HCT116 (cell line): Measurements from ENCODE around the gene ELAVL1. TPM values are rescaled to one million over a fixed set of nuclear protein-coding genes. Genes with fewer than 3 reads are reported as not detected.

Experiments
- ATAC-seq: fragments of 200-7000 bp; cut with Tn5 transposase; 2 replicates; pipeline ENCODE4 v1.9.1; 2020; ENCODE audit warnings: mild to moderate bottlenecking, moderate library complexity
- BruUV-seq: library from RNA; stranded (reverse); fragments of 400-500 nt; replicated peaks from 2 replicates; lab custom pipeline; 2021; lab: Mats Ljungman, UMichigan
- CTCF ChIA-PET: fragments of 300-600 bp; sonication (Branson Sonifier 250); formaldehyde crosslinking; loops from one replicate; lab custom pipeline; 2021; ENCODE audit warnings: antibody characterized with exemption; lab: Charles Lee
- POLR2A ChIA-PET: fragments of 300-600, 350-600 bp; sonication (Branson Sonifier 250); formaldehyde crosslinking; loops from one replicate; lab custom pipeline; 2021; ENCODE audit warnings: antibody characterized with exemption; lab: Charles Lee
- RAD21 ChIA-PET, 2 experiments: fragments of 300-600 bp; sonication (Branson Sonifier 250); formaldehyde crosslinking; loops; one replicate each; lab custom pipeline; 2023; ENCODE audit warnings: low total read pairs in 2 of 2; ENCODE audit not compliant: uncharacterized antibody in 2 of 2, unreplicated experiment in 2 of 2, low non-redundant PET in 1 of 2; lab: Charles Lee
- DNase-seq: peaks from one replicate; pipeline ENCODE4 v3.0.0-alpha.2; 2010; ENCODE audit warnings: low read depth, low spot score
- H2AFZ ChIP-seq: fragments of 200-600 bp; shearing (Covaris generic), sonication (generic); 2 replicates; pipeline ENCODE4 v1.6.1; 2017; ENCODE audit warnings: low read depth, mixed run types, mixed read lengths, antibody characterized with exemption, low read length; ENCODE audit not compliant: poor library complexity, severe bottlenecking
- H3K27ac ChIP-seq: 2 replicates; pipeline ENCODE4 v1.5.1; 2012; ENCODE audit warnings: low read depth, low read length
- H3K27me3 ChIP-seq: fragments of 200-600 bp; sonication (generic); 2 replicates; pipeline ENCODE4 v1.6.1; 2016; ENCODE audit warnings: mixed run types, low read length, mixed read lengths; ENCODE audit not compliant: insufficient read depth
- H3K36me3 ChIP-seq, 2 experiments: fragments of 200-500 bp in 1 of 2; fragments of 200-600 bp in 1 of 2; sonication (Bioruptor generic) in 1 of 2; sonication (generic) in 1 of 2; 2 replicates each; pipeline versions ENCODE4 v1.5.1 to v1.6.1; 2014 to 2016; ENCODE audit warnings: low read length in 2 of 2, inconsistent platforms in 1 of 2, mixed read lengths in 1 of 2, mixed run types in 1 of 2; ENCODE audit not compliant: insufficient read depth in 2 of 2, control insufficient read depth in 1 of 2
- H3K4me1 ChIP-seq, 2 experiments: fragments of 200-600 bp in 1 of 2; sonication (generic) in 1 of 2; 2 replicates each; pipeline versions ENCODE4 v1.5.1 to v1.6.1; 2012 to 2017; ENCODE audit warnings: low read length in 2 of 2, inconsistent platforms in 1 of 2, mild to moderate bottlenecking in 1 of 2, mixed read lengths in 1 of 2, mixed run types in 1 of 2, moderate library complexity in 1 of 2; ENCODE audit not compliant: insufficient read depth in 2 of 2, control insufficient read depth in 1 of 2
- H3K4me2 ChIP-seq: fragments of 200-600 bp; sonication (generic); 2 replicates; pipeline ENCODE4 v1.6.1; 2017; ENCODE audit warnings: mixed run types, low read length, mixed read lengths
- H3K4me3 ChIP-seq, 2 experiments: fragments of 200-600 bp in 1 of 2; sonication (generic) in 1 of 2; replicated peaks in 1 of 2; 2 replicates each; pipeline ENCODE4 v1.5.1; 2011 to 2016; ENCODE audit warnings: low read length in 2 of 2, control low read depth in 1 of 2, low read depth in 1 of 2, mild to moderate bottlenecking in 1 of 2, mixed read lengths in 1 of 2, mixed run types in 1 of 2
- H3K79me2 ChIP-seq: fragments of 200-600 bp; sonication (generic); 2 replicates; pipeline ENCODE4 v1.6.1; 2017; ENCODE audit warnings: mild to moderate bottlenecking, mixed run types, low read length, moderate library complexity, mixed read lengths; ENCODE audit not compliant: insufficient read depth
- H3K9ac ChIP-seq: fragments of 200-600 bp; sonication (generic); 2 replicates; pipeline ENCODE4 v1.6.1; 2016; ENCODE audit warnings: low read length, mixed read lengths
- H3K9me2 ChIP-seq: fragments of 200-600 bp; sonication (generic), shearing (Covaris generic); 2 replicates; pipeline ENCODE4 v1.6.1; 2017; ENCODE audit warnings: mixed run types, mild to moderate bottlenecking, moderate library complexity; ENCODE audit not compliant: insufficient read depth
- H3K9me3 ChIP-seq, 2 experiments: fragments of 200-500 bp in 1 of 2; fragments of 200-600 bp in 1 of 2; sonication (Bioruptor generic) in 1 of 2; sonication (generic) in 1 of 2; 2 replicates each; pipeline ENCODE4 v1.6.1; 2014 to 2017; ENCODE audit warnings: low read length in 2 of 2, mixed read lengths in 2 of 2, inconsistent platforms in 1 of 2, low read depth in 1 of 2, mild to moderate bottlenecking in 1 of 2, mixed run types in 1 of 2, moderate library complexity in 1 of 2; ENCODE audit not compliant: control insufficient read depth in 1 of 2, insufficient read depth in 1 of 2
- H4K20me1 ChIP-seq: fragments of 200-600 bp; sonication (generic), shearing (Covaris generic); 2 replicates; pipeline ENCODE4 v1.6.1; 2017; ENCODE audit warnings: mixed run types, mild to moderate bottlenecking, moderate library complexity; ENCODE audit not compliant: insufficient read depth
- EZH2phosphoT487 ChIP-seq: fragments of 200-600 bp; IDR thresholded peaks from 2 replicates; pipeline ENCODE4 v1.6.1; 2018; ENCODE audit warnings: antibody characterized with exemption, borderline replicate concordance
- FOSL1 ChIP-seq: IDR thresholded peaks from 2 replicates; pipeline ENCODE4 v1.6.1; 2012; ENCODE audit warnings: low read depth
- POLR2AphosphoS5 ChIP-seq: IDR thresholded peaks from 2 replicates; pipeline ENCODE4 v1.6.1; 2011; ENCODE audit warnings: mild to moderate bottlenecking, low read depth, low read length, moderate library complexity
- TCF7L2 ChIP-seq: IDR thresholded peaks from 2 replicates; pipeline ENCODE4 v1.7.0; 2011; ENCODE audit warnings: borderline replicate concordance, inconsistent platforms; ENCODE audit not compliant: insufficient read depth, insufficient read length; ENCODE audit errors: extremely low read depth
- intact Hi-C: fragments of 100-400 bp; cut with micrococcal nuclease; formaldehyde crosslinking; loops from 2 replicates; pipeline ENCODE4 v1.10.0; 2022
- total RNA-seq: library from RNA; stranded (reverse); gene quantifications from one replicate; pipeline ENCODE4 v1.2.1, GENCODE V29; 2021; ENCODE audit not compliant: unreplicated experiment
- TF ChIP-seq, protein P1 (sequence below): IDR thresholded peaks from 2 replicates; pipeline ENCODE4 v1.6.1; 2012

The ELAVL1 gene
- total RNA-seq, 1 experiment from 2014 or later = 134 TPM

DNA sequence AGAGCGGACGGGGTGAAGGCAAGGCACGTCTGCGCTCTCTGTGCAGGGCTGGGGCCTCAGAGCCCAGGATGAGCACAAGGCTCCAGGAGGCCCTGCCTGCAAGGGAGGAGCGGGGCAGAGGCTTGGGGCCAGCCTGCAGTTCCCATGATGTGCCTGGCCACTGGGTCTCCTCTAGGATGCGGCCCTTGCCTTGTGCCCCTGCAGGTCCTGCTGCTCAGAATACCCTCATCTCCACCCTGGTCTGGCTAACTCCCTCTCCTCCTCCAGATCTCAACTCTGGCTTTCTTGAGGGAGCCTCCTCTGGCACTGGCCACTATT is 27.8 kb downstream of the ELAVL1 start:
- no peaks in the 10 kb centered on the region for H3K4me1 ChIP-seq
- ChIA-PET CTCF (no interaction called here), RAD21 (no interaction called here), POLR2A (no interaction called here)
- no peaks in the 10 kb centered on the region for H3K9me3 ChIP-seq
- H3K4me3 ChIP-seq = no peak overlapping the region
- H3K9me2 ChIP-seq = no peaks in the 10 kb centered on the region
- H3K79me2 ChIP-seq = peaks cover 58% of the 10 kb centered on the region; the same call in 1 of the 2 replicates
- H3K9ac ChIP-seq = no peak overlapping the region
- no peak overlapping the region for H3K4me2 ChIP-seq
- H3K27ac ChIP-seq = no peak overlapping the region
- no peak overlapping the region for H2AFZ ChIP-seq
- DNase-seq (no peak), ATAC-seq (no peak)
- H3K27me3 ChIP-seq = no peaks in the 10 kb centered on the region
- intact Hi-C loops = no loop called here
- no peak for TF ChIP-seq POLR2AphosphoS5
- TSS peak; percentile 1 for BruUV-seq
- peaks cover 31 to 37% of the 10 kb centered on the region in 2 experiments; a peak in 3 of 4 replicates for H3K36me3 ChIP-seq
- H4K20me1 ChIP-seq = no peaks in the 10 kb centered on the region

DNA sequence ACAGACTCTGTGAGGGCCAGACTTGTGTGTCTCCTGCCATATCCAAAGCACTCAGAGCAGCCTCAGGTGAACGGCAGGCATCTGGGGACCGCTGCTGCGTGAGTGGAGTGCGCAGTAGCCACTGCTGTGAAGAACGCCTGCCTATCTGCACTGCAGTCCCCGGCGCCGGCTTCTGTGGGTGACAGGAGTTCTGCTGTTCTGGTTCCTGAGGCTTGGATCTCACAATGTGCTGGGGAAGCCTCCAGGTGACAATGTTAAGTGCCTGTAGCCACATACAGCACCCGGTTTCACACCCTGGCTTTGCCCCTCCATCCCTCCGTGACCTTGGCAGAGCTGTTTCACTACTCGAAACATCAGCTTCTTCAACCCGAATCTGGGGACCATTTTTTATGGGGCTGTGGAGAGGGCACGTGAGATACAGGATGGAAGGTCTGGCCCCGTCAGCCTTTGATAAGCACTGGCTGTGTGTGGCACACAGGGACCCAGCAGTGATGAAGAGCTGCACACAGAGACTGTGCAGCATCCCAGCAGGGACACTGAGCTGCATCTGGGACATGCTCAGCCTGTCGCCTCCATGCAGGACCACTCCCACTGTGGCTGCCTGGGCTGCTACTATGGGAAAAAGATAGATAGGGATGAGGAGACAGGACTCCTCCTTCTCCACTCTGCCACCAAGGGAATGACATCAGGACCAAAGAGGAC is 28.3 kb downstream of the ELAVL1 start:
- Histone ChIP-seq H3K9me2 (no peaks in the 10 kb centered on the region), H2AFZ (no peak overlapping the region), H3K79me2 (peaks cover 52% of the 10 kb centered on the region; the same call in 1 of the 2 replicates), H3K9me3 (no peaks in the 10 kb centered on the region), H4K20me1 (no peaks in the 10 kb centered on the region), H3K4me3 (no peak overlapping the region), H3K27ac (no peak overlapping the region), H3K27me3 (no peaks in the 10 kb centered on the region), H3K36me3 (peaks cover 31 to 37% of the 10 kb centered on the region in 2 experiments; a peak in 3 of 4 replicates), H3K4me2 (no peak overlapping the region), H3K9ac (no peak overlapping the region), H3K4me1 (no peaks in the 10 kb centered on the region)
- ChIA-PET RAD21 (no interaction called here), CTCF (no interaction called here), POLR2A (no interaction called here)
- no TSS peak for BruUV-seq
- DNase-seq (no peak), ATAC-seq (no peak)
- intact Hi-C loops = no loop called here
- TF ChIP-seq, protein P1, sequence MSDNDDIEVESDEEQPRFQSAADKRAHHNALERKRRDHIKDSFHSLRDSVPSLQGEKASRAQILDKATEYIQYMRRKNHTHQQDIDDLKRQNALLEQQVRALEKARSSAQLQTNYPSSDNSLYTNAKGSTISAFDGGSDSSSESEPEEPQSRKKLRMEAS = no peak
- no peak for TF ChIP-seq EZH2phosphoT487
- TF ChIP-seq TCF7L2 = no peak
- TF ChIP-seq FOSL1 = no peak
